Measurements from ENCODE around the gene CNTNAP5.

CNTNAP5 gene

DNA sequence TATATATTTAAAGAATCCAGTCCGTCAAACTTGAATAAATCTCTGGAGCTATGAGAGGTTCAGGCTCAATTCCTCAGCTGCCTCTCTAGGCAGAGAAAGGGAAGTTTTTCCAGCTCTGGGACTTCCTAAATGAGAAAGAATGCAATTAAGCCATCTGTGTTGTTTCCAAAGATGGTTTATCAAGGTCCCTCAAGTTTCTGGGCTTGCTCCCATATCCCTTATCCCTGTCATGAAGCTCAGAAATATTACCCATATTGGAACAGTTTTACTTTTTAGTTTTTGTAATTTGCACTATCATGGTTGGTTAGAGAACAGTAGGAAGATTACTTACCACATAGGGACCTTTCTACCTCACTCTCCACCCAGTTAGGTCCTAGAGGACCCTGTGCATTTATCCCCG, 1.4 kb downstream of the CNTNAP5 start:
- H3K27ac ChIP-seq = no peak overlapping the region

DNA sequence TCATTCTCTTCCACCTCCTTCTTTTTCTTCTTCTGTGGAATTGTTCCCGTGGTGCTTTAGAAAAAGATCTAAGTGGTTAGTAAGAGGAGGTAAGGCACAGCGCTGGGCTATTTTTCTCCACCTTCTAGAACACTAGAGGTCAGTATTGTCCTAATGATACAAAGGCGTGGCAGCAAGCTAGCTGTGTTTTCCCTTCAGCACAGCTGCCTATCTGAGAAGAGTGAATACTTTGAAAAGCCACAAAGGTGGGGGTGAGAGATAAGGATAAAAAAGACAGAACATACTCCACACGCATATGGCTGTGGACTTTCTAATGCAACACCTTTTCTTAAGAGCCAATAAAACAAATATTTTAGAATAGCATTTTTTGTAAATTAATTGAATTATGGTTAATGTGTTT, 2.1 kb downstream of the CNTNAP5 start:
- DNase-seq (ENCODE audit: low read depth, low spot score) = peak; percentile 20
- no peak for TF ChIP-seq FOXP2 (optimal IDR thresholded peaks at IDR 0.05; ENCODE audit: control extremely low read depth, extremely low read length, insufficient read depth)
- TF ChIP-seq POLR2AphosphoS5 (IDR thresholded peaks at IDR 0.05; ENCODE audit: borderline replicate concordance, low read depth, low read length) = no peak
- no peak for TF ChIP-seq EZH2 (IDR thresholded peaks at IDR 0.05)
- H3K9ac ChIP-seq (ENCODE audit: insufficient read length) = no peak overlapping the region
- H3K36me3 ChIP-seq (ENCODE audit: insufficient read depth, low read length) = no peaks in the 10 kb centered on the region
- H3K9me3 ChIP-seq (ENCODE audit: low read depth, low read length) = no peaks in the 10 kb centered on the region
- no peak overlapping the region for H3K4me3 ChIP-seq
- no peak overlapping the region for H3K27ac ChIP-seq

More for the DNA sequence above, 1.4 kb downstream of the CNTNAP5 start:
- Histone ChIP-seq H3K4me3 (no peak overlapping the region), H3K36me3 (ENCODE audit: insufficient read depth, low read length) (no peaks in the 10 kb centered on the region), H3K9ac (ENCODE audit: insufficient read length) (no peak overlapping the region), H3K9me3 (ENCODE audit: low read depth, low read length) (no peaks in the 10 kb centered on the region)
- DNase-seq (ENCODE audit: low read depth, low spot score) = no peak
- no peak for TF ChIP-seq FOXP2 (optimal IDR thresholded peaks at IDR 0.05; ENCODE audit: control extremely low read depth, extremely low read length, insufficient read depth)
- no peak for TF ChIP-seq EZH2 (IDR thresholded peaks at IDR 0.05)

DNA sequence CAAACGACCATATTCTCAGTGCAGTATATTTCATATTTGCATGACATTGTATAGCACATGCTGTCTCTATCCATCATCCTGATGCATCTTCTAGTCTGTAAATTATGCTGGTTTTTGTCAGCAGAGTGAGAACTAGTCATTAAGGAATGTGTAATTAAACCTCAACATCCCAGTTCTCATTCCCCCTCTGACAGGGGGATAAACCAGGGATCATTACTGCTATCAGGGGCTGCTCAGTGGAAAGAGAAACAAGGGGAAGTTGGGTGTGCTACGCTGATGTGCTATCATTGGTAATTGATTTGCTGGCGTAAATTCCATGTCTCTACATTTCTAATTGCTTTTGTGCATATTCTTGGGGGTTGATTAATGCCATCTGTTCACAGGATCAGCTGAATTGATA, 7.7 kb downstream of the CNTNAP5 start:
- H3K9me3 ChIP-seq (ENCODE audit: low read depth, low read length) = no peaks in the 10 kb centered on the region
- no peak overlapping the region for H3K9ac ChIP-seq (ENCODE audit: insufficient read length)
- no peak for TF ChIP-seq POLR2AphosphoS5 (IDR thresholded peaks at IDR 0.05; ENCODE audit: borderline replicate concordance, low read depth, low read length)
- no peak for TF ChIP-seq EZH2 (IDR thresholded peaks at IDR 0.05)
- TF ChIP-seq FOXP2 (optimal IDR thresholded peaks at IDR 0.05; ENCODE audit: control extremely low read depth, extremely low read length, insufficient read depth) = no peak
- no peaks in the 10 kb centered on the region for H3K36me3 ChIP-seq (ENCODE audit: insufficient read depth, low read length)
- H3K4me3 ChIP-seq = no peak overlapping the region
- DNase-seq (ENCODE audit: low read depth, low spot score) = no peak
- no peak overlapping the region for H3K27ac ChIP-seq

DNA sequence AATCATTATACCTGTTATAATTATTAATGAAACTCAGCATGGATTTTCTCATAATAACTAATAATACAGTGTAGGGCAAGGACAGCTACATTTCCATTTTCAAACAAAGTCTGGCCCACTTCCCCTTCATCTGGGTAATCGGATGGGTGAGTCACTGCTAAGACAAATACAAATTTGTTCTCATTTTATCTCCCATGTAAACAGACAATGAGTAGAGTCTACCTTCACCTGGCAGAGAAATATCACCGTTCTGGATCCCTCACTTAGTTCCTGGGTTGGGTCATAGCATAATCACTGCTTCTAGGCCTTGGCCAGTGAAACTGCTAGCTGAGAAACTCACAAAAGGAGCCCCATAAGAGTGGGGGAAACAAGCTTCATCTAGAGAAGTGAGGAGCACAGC, 9.2 kb downstream of the CNTNAP5 start:
- H3K4me3 ChIP-seq = no peak overlapping the region
- TF ChIP-seq FOXP2 (optimal IDR thresholded peaks at IDR 0.05; ENCODE audit: control extremely low read depth, extremely low read length, insufficient read depth) (no peak), EZH2 (IDR thresholded peaks at IDR 0.05) (no peak), POLR2AphosphoS5 (IDR thresholded peaks at IDR 0.05; ENCODE audit: borderline replicate concordance, low read depth, low read length) (no peak)
- DNase-seq (ENCODE audit: low read depth, low spot score) = no peak
- H3K9ac ChIP-seq (ENCODE audit: insufficient read length) = no peak overlapping the region
- H3K9me3 ChIP-seq (ENCODE audit: low read depth, low read length) = no peaks in the 10 kb centered on the region
- H3K27ac ChIP-seq = no peak overlapping the region
- H3K36me3 ChIP-seq (ENCODE audit: insufficient read depth, low read length) = no peaks in the 10 kb centered on the region

DNA sequence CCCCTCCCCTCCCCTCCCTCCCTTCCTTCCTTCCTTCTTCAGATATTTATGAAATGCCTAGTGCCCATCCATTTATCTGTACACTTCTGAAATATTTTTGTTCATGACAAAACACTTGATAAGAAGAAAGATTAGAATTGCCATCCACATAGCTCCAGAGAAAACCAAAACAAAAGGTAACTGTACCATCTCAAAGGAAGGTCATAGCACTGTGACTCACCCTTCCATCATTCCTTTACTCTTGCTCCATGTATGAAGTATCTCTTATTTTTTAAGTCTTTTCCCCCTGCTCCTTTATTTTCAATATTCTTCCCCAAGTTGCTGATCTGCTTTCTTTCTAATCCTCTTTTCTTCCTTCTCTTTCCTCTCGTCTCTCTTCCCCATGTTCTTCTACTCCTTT, 9.9 kb downstream of the CNTNAP5 start:
- Histone ChIP-seq H3K9me3 (ENCODE audit: low read depth, low read length) (no peaks in the 10 kb centered on the region), H3K36me3 (ENCODE audit: insufficient read depth, low read length) (no peaks in the 10 kb centered on the region), H3K4me3 (no peak overlapping the region), H3K27ac (no peak overlapping the region), H3K9ac (ENCODE audit: insufficient read length) (no peak overlapping the region)
- no peak for DNase-seq (ENCODE audit: low read depth, low spot score)
- TF ChIP-seq FOXP2 (optimal IDR thresholded peaks at IDR 0.05; ENCODE audit: control extremely low read depth, extremely low read length, insufficient read depth) = no peak
- TF ChIP-seq EZH2 (IDR thresholded peaks at IDR 0.05) = no peak
- TF ChIP-seq POLR2AphosphoS5 (IDR thresholded peaks at IDR 0.05; ENCODE audit: borderline replicate concordance, low read depth, low read length) = no peak

DNA sequence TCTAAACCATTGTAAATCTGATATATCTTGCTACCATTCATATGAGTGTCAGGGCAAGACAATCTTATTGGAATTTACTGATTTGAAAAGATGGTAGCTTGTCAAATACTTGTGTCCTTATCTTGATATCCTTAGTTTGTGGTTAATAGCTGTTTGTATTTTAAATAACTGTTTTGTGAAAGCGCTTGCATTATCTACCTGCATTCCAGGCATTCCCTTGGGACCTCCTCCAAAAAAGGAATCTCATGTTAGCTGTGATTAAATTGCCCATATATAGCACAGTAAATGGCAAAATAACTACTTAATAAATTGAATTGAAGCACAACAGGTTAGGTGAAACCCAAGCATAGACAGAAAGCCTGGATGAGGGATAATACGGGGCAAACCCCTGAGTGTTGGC, 13.9 kb downstream of the CNTNAP5 start:
- no peaks in the 10 kb centered on the region for H3K9me3 ChIP-seq (ENCODE audit: low read depth, low read length)
- no peak for TF ChIP-seq EZH2 (IDR thresholded peaks at IDR 0.05)
- no peak for TF ChIP-seq POLR2AphosphoS5 (IDR thresholded peaks at IDR 0.05; ENCODE audit: borderline replicate concordance, low read depth, low read length)
- TF ChIP-seq FOXP2 (optimal IDR thresholded peaks at IDR 0.05; ENCODE audit: control extremely low read depth, extremely low read length, insufficient read depth) = no peak
- no peak for DNase-seq (ENCODE audit: low read depth, low spot score)
- no peak overlapping the region for H3K4me3 ChIP-seq
- H3K36me3 ChIP-seq (ENCODE audit: insufficient read depth, low read length) = no peaks in the 10 kb centered on the region
- H3K27ac ChIP-seq = no peak overlapping the region
- H3K9ac ChIP-seq (ENCODE audit: insufficient read length) = no peak overlapping the region

DNA sequence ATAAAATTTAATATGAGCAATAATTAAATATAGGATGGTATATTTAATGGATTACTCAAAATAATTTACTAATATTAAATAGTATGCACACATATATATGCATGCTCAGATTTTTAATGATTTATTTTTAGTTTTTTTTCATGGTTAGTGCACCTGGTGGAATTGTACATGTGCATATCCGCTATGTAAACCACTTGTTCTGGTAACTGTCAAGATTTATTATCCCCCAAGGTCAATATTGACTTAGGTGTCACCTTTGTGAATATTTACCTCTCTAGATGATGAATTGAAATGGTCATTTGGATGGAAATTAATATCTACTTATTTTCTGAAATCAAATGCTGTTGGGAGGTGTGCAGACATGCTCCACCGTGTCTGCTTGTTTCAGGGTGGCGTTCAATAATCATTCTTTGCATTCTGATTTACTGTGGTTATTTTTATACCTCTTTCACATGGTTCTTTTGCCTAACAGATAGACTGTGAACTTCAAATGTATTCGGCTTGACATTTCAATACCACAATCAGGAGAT, 14.7 kb downstream of the CNTNAP5 start:
- H3K36me3 ChIP-seq (ENCODE audit: insufficient read depth, low read length) = no peaks in the 10 kb centered on the region
- no peak overlapping the region for H3K4me3 ChIP-seq
- H3K9ac ChIP-seq (ENCODE audit: insufficient read length) = no peak overlapping the region
- no peak for TF ChIP-seq POLR2AphosphoS5 (IDR thresholded peaks at IDR 0.05; ENCODE audit: borderline replicate concordance, low read depth, low read length)
- no peak for TF ChIP-seq FOXP2 (optimal IDR thresholded peaks at IDR 0.05; ENCODE audit: control extremely low read depth, extremely low read length, insufficient read depth)
- DNase-seq (ENCODE audit: low read depth, low spot score) = no peak
- no peak overlapping the region for H3K27ac ChIP-seq
- no peaks in the 10 kb centered on the region for H3K9me3 ChIP-seq (ENCODE audit: low read depth, low read length)

DNA sequence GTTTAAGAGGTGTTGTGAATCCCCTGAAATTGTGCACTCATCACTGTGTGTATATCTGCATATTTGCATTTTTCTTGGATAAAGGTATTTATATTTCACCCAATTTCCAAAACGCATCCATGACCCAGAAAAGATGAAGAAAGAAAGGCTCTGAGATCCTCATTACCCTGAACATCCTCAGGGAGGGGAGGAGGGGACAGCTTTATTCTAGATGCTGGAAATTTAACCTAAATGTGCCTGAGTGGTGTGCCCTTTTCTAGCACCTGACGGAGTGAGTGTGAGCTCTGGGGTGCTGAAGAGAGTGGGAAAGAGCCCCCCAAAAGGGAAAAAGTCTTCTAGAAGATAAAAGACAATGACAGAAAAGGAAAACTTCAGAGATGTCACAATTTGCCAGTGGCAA, 20.8 kb downstream of the CNTNAP5 start:
- TF ChIP-seq EZH2 (IDR thresholded peaks at IDR 0.05) (no peak), POLR2AphosphoS5 (IDR thresholded peaks at IDR 0.05; ENCODE audit: borderline replicate concordance, low read depth, low read length) (no peak), FOXP2 (optimal IDR thresholded peaks at IDR 0.05; ENCODE audit: control extremely low read depth, extremely low read length, insufficient read depth) (no peak)
- DNase-seq (ENCODE audit: low read depth, low spot score) = no peak

DNA sequence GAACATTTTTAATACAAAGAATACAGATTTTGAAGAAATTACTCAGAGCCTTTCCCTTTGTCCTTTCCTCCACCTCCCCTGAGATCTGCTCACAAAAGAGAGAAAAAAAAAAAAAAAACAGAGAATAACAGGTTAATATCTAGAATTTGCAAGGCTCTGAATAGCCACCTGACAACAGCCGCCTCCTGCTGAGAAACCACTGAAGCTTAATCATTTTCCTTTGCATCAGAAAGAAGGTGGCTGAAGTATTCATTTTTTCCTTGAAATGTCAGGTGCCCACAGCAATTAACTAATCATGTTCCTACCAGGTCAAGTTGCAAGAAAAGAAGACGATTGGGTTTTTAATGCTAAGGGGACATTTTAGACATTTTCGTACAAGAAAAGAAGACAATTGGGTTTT, 21.2 kb downstream of the CNTNAP5 start:
- Histone ChIP-seq H3K9me3 (ENCODE audit: low read depth, low read length) (no peaks in the 10 kb centered on the region), H3K27ac (no peak overlapping the region), H3K36me3 (ENCODE audit: insufficient read depth, low read length) (no peaks in the 10 kb centered on the region), H3K4me3 (no peak overlapping the region), H3K9ac (ENCODE audit: insufficient read length) (no peak overlapping the region)
- DNase-seq (ENCODE audit: low read depth, low spot score) = no peak
- TF ChIP-seq FOXP2 (optimal IDR thresholded peaks at IDR 0.05; ENCODE audit: control extremely low read depth, extremely low read length, insufficient read depth) (no peak), EZH2 (IDR thresholded peaks at IDR 0.05) (no peak), POLR2AphosphoS5 (IDR thresholded peaks at IDR 0.05; ENCODE audit: borderline replicate concordance, low read depth, low read length) (no peak)

More for the DNA sequence above, 20.8 kb downstream of the CNTNAP5 start:
- Histone ChIP-seq H3K27ac (no peak overlapping the region), H3K9me3 (ENCODE audit: low read depth, low read length) (no peaks in the 10 kb centered on the region), H3K9ac (ENCODE audit: insufficient read length) (no peak overlapping the region), H3K36me3 (ENCODE audit: insufficient read depth, low read length) (no peaks in the 10 kb centered on the region), H3K4me3 (no peak overlapping the region)
